HG02588 (cell line): ENCODE data around the gene IFI30.
"Not testable (repeated sequence)": the region's sequence is repeated elsewhere in the genome, so short reads cannot be mapped to it uniquely, and the experiment has no call there.

Experiments used
- ATAC-seq: cut with Tn5 transposase; IDR thresholded peaks from one replicate; pipeline ENCODE4 v1.9.1; 2021; ENCODE audit warnings: mild to moderate bottlenecking, moderate library complexity; ENCODE audit not compliant: unreplicated experiment

Gene IFI30

DNA sequence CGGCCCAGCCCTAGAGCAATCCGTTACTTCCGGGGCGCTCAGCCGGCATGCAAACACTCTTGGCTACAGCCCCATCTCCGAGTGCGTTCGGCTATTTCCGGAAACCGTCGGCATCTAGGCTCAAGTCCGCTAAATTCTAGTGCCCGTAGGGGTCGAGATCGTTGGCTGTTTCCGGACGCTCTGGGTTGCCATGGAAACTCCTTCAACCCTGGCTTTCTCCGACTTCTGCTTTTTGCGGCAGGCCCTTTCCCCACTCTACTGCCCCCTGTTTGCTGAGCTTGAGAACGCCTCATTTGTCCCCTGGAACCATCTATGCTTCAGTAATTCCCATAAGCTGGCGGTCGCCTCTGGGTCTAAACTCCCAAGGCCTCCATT lies 21.2 kb upstream of the IFI30 start:
- ATAC-seq = peak; percentile 49

GRCh38 chr19:18152817-18153555 lies 20.6 kb upstream of the IFI30 start, which contains the start of gene PIK3R2:
Gene PIK3R2 (plus strand): TSS chr19:18153163. CDS start chr19:18155880, 2,717 bp downstream.
- peak; percentile 69 for ATAC-seq

DNA sequence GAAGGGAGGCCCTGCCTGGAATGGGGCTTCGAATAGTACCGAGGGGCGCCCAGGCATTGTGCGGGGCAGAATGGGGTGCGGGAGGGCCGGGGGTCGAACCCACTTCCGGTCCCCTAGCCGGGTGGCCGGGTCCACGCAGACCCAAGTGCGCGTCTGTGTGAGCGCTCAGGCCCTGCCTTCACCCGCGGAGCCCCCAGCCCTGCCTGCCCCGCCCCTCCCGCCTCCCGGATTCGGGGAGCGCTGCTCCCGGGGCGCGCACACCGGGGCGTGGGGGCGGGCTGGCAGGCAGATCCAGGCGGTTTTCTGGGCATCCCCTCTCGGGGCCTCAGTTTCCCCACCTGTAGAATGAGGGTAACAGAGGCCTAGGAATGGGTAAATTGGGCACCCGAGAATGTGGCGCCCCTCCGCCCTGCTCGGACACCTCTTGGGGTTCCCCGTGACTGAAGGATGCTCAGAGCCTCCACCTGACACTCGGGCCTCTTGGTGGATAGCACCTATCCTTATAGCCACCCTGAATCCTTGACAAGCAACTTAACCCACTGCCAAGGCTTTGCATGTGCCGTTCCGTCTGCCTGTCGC lies 20.0 kb upstream of the IFI30 start:
- ATAC-seq = peak; percentile 2

GRCh38 chr19:18155095-18156087 lies 18.2 kb upstream of the IFI30 start:
- no peak for ATAC-seq

DNA sequence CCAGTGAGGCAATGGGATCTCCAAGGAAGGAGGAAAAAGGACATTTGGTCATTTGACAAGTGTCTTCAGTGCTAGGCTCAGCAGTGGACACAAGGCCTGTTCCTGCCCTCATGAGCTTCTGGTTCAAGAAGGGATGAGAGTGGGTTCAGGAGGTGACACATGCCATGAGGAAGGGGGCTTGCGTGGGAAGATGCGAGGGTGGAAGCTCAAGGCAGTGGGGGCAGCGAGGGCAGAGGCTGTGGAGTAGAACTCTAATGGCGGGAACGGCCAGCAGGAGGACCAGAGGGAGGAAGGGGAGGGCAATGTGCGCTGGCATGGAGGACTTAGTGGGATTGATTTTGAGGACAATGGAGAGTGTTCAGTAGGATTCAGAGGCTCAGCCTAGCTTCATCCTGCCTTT lies 17.3 kb upstream of the IFI30 start:
- no peak for ATAC-seq

GRCh38 chr19:18156841-18157464 lies 16.7 kb upstream of the IFI30 start:
- ATAC-seq = no peak

DNA sequence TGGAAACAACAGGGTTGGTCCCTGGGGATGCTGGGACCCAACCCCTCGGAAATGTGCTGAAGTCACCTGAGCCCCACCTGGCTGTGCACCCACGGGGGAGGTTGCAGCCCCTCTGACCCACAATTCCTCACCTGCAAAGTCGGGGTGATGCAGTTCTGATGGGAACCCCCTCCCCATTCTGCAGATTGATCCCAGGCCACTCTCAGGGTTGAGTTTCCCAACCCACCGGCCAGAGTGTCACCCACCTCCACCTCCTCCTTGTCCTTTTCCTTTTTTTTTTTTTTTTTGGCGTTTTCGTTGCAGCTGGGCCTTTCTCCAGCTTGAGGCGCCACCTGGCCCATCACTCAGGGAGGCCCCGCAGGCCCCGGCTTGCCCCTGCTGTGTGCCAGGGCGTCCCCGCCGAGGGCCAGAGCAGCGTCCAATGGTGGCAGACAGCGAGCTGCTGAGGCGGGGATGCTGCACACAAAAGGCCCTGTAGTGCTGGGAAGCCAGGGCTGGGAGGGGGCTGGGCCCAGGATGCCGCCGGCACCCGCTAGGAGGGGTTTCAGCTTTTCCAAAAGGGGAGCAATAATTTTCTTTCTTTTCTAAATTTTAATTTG lies 16.0 kb upstream of the IFI30 start:
- ATAC-seq = no peak

GRCh38 chr19:18158467-18158866 lies 15.1 kb upstream of the IFI30 start:
- ATAC-seq = no peak

DNA sequence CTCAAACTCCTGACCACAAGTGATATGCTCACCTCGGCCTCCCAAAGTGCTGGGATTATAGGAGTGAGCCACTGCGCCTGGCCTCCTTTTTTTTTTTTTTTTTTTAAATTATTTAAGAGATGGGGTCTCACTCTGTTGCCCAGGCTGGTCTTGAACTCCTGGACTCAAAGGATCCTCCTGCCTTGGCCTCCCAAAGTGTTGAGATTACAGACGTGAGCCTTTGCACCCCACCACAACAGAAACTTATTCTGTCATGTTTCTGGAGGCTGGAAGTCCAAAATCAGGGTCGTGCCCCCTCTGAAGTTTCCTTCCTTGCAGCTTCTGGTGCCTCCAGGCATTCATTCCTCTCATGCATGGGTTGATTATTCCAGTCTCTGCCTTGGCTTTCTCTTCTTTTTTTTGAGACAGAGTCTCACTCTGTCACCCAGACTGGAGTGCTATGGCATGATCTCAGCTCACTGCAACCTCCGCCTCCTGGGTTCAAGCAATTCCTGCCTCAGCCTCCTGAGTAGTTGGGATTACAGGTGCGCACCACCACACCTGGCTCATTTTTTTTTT lies 14.5 kb upstream of the IFI30 start:
- ATAC-seq = not testable (repeated sequence)

DNA sequence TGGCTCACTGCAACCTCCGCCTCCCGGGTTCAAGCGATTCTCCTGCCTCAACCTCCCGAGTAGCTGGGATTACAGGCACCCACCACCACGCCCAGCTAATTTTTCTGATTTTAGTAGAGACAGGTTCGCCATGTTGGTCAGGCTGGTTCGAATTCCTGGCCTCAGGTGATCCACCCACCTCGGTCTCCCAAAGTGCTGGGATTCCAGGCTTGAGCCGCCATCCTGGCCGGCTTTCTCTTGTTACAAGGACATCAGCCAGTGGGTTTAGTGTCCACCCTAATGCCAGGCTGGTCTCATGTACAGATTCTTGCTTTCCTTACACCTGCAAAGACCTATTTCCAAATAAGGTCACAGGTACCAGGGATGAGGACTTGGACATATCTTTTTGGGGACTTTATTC lies 13.8 kb upstream of the IFI30 start:
- ATAC-seq = no peak

DNA sequence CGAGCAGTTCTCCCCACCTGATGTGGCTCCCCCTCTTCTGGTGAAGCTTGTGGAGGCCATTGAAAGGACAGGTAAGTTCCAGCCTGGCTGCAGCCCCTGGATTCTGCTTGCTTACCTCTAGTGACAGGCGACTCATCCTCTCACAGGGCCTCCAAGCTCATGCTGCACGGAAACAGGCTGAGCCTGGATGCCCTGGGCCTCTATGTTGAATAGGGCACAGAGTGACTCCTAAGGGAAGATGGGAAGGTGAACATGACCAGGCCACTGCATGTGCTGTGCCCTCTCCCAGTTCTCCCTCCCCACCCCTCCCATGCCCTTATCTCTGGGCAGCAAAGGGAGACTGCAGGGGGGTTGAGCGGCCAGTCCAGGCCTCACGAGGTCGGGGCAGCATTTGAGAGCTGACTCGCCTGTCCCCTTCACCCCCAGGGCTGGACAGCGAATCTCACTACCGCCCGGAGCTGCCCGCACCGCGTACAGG lies 13.1 kb upstream of the IFI30 start:
- ATAC-seq = no peak

DNA sequence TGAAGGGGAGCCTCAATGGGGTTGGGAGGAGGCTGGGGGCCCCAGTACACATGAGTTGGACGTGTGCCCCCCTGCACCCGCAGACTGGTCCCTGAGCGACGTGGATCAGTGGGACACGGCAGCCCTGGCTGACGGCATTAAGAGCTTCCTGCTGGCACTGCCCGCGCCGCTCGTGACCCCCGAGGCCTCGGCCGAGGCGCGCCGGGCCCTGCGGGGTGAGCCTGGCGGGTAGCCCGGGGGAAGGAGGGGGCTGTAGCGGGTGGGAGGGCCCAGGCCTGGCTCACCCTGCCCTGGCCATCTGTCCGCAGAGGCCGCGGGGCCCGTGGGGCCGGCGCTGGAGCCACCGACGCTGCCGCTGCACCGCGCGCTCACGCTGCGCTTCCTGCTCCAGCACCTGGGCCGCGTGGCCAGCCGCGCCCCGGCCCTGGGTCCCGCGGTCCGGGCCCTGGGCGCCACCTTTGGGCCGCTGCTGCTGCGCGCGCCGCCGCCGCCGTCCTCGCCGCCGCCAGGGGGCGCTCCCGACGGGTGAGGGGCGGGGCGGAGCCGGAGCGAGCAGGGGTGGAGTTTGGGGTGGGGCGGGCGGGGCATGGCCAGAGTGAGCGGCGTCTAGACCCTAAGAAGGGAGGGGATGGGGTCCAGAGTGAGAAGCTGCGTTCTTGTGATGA lies 12.5 kb upstream of the IFI30 start:
- ATAC-seq = peak; percentile 64

DNA sequence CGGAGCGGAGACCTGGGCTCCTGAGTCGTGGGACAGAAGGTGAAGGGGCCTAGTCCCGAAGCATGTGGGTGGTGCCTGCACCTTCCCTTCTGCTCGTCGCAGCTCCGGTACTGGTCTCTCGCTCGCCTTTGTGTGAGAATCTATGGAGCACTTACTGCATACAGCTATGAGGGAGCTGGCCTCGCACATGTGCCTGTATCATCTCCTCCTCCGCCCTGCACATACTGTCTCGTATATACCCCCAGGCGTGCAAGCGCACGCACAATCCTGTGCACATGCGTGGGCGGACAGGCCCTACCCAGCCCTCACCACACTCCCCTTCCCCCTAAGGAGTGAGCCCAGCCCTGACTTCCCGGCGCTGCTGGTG lies 12.0 kb upstream of the IFI30 start:
- ATAC-seq = peak; percentile 22

DNA sequence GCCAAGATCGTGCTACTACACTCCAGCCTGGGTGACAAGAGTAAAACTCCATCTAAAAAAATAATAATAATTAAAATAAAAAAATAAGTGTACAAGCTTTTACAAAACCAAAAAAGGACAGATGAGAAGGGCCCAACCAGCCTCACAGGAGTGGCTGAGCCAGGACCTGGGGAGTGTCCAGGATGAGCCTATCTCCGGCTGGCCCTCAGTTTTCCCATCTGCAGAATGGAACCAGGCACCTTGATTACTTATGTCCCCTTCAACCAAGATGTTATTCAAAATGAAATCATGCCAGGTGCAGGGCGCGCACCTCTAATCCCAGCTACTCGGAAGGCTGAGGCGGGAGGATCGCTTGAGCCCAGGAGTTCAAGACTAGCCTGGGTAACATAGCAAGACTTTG lies 9.5 kb upstream of the IFI30 start:
- ATAC-seq = no peak

GRCh38 chr19:18165794-18166544 lies 7.6 kb upstream of the IFI30 start:
- no peak for ATAC-seq

GRCh38 chr19:18167011-18167410 lies 6.6 kb upstream of the IFI30 start:
- no peak for ATAC-seq

DNA sequence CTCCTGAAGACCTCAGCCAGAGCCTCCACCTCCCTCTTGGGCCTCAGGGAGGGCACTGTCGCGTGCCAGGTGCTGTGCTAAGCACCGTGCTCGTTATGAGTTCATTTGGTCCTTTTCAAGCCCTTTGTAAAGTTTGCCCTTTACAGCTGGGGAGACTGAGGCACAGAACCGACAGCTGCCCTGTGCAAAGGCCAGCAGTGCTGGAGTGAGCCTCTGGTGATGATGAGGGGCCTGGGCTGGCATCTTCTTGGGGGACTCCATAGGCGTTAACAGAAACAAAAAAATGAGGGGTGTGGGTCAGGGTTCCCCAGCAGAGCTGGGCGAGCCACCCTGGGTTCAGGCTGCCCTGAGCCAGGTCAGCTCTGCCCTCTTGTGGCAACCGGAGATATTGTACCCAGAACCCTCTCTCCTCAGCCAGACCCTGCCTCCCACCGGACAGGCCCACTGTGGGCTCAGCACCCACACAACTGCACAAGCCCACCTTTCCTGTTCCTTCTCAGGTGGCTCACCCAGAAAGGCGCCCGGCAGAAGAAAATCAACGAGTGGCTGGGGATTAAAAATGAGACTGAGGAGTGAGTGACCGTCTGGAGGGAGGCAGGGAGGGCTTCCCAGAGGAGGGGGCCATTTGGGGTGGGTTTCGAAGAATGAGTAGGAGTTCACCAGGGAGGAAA lies 5.5 kb upstream of the IFI30 start:
- ATAC-seq = no peak

GRCh38 chr19:18168673-18169381 lies 4.8 kb upstream of the IFI30 start:
- no peak for ATAC-seq
